ENCODE measurements around the gene NFIB. TPM values are rescaled to one million over a fixed set of nuclear protein-coding genes. Genes with fewer than 3 reads are reported as not detected.

The NFIB gene
- total RNA-seq, 1 experiment from 2014 or later, result 14.3 TPM

DNA sequence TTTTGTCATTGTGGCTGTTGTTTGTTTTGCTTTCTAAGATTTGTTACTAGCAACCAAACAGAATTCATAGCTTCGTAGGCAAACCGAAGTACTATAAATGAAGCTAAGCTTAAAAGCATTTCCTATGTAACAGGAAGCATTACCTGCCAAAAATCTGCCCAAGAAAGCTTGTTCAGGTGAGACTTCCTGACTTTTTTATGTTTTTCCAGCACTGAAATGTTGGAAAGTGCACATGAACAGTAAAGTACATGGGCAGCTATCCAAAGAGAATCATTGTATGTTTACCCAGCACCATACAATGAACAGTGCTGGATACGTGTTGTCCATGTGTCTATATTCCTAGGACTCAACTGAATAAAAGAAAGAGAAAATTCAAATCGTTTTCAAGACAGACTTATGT lies 247.1 kb downstream of the NFIB start:
- Histone ChIP-seq H3K4me1 (ENCODE audit: insufficient read depth, low read length) (no peaks in the 10 kb centered on the region), H3K9me3 (ENCODE audit: control insufficient read depth, low read depth, low read length) (no peaks in the 10 kb centered on the region), H3K9ac (ENCODE audit: extremely low read depth, insufficient read length, low read length) (no peak overlapping the region), H3K14ac (ENCODE audit: insufficient read depth, low read length) (no peak overlapping the region), H2AFZ (ENCODE audit: low read length) (no peak overlapping the region), H3K56ac (ENCODE audit: insufficient read length, low read depth, low read length) (no peak overlapping the region), H2BK15ac (ENCODE audit: low read depth, low read length) (no peak overlapping the region), H3K18ac (ENCODE audit: insufficient read length, low read depth, low read length) (no peak overlapping the region), H4K5ac (ENCODE audit: insufficient read length, low read depth, low read length) (no peak overlapping the region), H3K79me1 (ENCODE audit: insufficient read depth, low read depth, low read length, poor library complexity, severe bottlenecking) (no peaks in the 10 kb centered on the region), H4K91ac (ENCODE audit: insufficient read length, low read depth, low read length) (no peak overlapping the region), H3K4me2 (ENCODE audit: insufficient read depth, insufficient read length, low read length) (no peak overlapping the region), H3K23me2 (ENCODE audit: insufficient read length, low read depth, low read length, poor library complexity, severe bottlenecking) (no peaks in the 10 kb centered on the region), H2BK120ac (ENCODE audit: low read depth, low read length, poor library complexity, severe bottlenecking) (no peak overlapping the region), H3K27me3 (ENCODE audit: insufficient read depth, low read length) (no peaks in the 10 kb centered on the region), H2BK5ac (ENCODE audit: insufficient read length, low read length) (no peak overlapping the region), H2BK20ac (ENCODE audit: low read depth, low read length, poor library complexity, severe bottlenecking) (no peak overlapping the region), H3K4ac (ENCODE audit: low read depth, low read length) (no peak overlapping the region), H3K79me2 (ENCODE audit: insufficient read depth, low read length) (no peaks in the 10 kb centered on the region), H3T11ph (ENCODE audit: low read length) (no peak overlapping the region), H3K27ac (ENCODE audit: insufficient read length, low read depth, low read length) (no peak overlapping the region), H2BK12ac (ENCODE audit: insufficient read length, low read depth, low read length) (no peak overlapping the region), H2AK5ac (ENCODE audit: insufficient read length, low read length) (no peak overlapping the region), H3K23ac (ENCODE audit: insufficient read length, low read depth, low read length) (no peak overlapping the region), H4K20me1 (ENCODE audit: control insufficient read depth, insufficient read depth, insufficient read length) (no peaks in the 10 kb centered on the region), H4K8ac (replicated peaks; ENCODE audit: insufficient read length, low read depth, low read length) (no peak overlapping the region)
- no peak for DNase-seq
- Mint-ChIP-seq H3K9me3 (no peaks in the 10 kb centered on the region), H3K27ac (no peak overlapping the region), H3K4me1 (no peaks in the 10 kb centered on the region), H3K27me3 (ENCODE audit: low read depth) (no peaks in the 10 kb centered on the region), H3K36me3 (ENCODE audit: insufficient read depth in 1 of 3, low read depth in 3 of 3) (no peaks in the 10 kb centered on the region), H3K4me3 (no peak overlapping the region)
- WGBS (ENCODE audit: extremely low coverage, insufficient read length, low lambda C conversion rate), result no CpG with 5 or more reads among the region's 4 CpGs
- TF ChIP-seq, protein P1, sequence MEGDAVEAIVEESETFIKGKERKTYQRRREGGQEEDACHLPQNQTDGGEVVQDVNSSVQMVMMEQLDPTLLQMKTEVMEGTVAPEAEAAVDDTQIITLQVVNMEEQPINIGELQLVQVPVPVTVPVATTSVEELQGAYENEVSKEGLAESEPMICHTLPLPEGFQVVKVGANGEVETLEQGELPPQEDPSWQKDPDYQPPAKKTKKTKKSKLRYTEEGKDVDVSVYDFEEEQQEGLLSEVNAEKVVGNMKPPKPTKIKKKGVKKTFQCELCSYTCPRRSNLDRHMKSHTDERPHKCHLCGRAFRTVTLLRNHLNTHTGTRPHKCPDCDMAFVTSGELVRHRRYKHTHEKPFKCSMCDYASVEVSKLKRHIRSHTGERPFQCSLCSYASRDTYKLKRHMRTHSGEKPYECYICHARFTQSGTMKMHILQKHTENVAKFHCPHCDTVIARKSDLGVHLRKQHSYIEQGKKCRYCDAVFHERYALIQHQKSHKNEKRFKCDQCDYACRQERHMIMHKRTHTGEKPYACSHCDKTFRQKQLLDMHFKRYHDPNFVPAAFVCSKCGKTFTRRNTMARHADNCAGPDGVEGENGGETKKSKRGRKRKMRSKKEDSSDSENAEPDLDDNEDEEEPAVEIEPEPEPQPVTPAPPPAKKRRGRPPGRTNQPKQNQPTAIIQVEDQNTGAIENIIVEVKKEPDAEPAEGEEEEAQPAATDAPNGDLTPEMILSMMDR (conservative IDR thresholded peaks at IDR 0.05), result no peak

All from H9 (cell line).